Stimulated activated CD4-positive, alpha-beta T cell treated with anti-CD3 and anti-CD28 coated beads, Interleukin-2, amount 100 ng/mL, for 24 hours (primary cell): ENCODE measurements around the gene PTPA.
A peak's percentile ranks its signal among the peaks of the same experiment; 100 is the strongest.
"Not testable (repeated sequence)": the region's sequence is repeated elsewhere in the genome, so short reads cannot be mapped to it uniquely, and the experiment has no call there.

Source experiments
- DNase-seq, 2 donors: peaks; one replicate each; pipeline ENCODE4 v3.0.0-alpha.2; 2020

Gene PTPA

DNA sequence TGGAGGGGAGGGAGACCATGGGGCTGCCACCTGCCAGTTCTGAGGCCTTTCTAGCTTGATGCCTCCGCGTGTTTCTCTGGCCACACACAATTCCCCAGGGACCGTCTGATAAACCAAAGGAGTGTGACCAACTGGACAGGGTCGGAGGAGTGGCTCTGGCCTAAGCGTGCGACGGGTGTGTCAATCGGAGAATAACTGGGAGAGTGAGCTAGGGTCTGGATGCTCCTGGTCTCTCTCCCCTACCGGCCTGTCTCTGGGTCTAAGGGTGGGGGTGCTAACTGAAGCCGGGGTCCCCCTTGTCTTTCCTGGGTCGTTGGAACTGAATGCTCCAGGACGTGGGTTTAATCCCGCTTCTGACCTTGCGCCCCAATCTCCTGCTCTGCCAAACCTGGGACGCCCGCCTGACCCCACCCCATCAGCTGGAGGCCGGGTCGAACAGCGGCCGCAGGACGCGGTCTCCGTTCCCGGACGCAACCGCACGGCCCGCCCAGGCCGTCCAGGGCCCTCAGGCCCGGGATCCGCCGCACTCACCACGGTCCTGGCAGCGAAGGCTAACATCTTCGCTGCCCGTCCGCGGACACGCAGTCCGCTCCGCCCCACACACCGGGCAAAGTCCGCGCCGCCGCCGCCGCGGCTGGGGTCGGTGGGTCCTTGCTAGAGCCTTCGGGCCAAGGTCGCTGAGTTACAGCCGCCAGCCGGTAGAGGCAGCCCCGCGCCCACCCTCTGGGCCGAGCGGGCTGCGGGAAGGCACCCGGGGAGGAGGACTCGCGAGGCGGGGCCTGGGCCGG, 1.1 kb upstream of the PTPA start:
- DNase-seq = peak in 1 of 2 donors; percentile 10

DNA sequence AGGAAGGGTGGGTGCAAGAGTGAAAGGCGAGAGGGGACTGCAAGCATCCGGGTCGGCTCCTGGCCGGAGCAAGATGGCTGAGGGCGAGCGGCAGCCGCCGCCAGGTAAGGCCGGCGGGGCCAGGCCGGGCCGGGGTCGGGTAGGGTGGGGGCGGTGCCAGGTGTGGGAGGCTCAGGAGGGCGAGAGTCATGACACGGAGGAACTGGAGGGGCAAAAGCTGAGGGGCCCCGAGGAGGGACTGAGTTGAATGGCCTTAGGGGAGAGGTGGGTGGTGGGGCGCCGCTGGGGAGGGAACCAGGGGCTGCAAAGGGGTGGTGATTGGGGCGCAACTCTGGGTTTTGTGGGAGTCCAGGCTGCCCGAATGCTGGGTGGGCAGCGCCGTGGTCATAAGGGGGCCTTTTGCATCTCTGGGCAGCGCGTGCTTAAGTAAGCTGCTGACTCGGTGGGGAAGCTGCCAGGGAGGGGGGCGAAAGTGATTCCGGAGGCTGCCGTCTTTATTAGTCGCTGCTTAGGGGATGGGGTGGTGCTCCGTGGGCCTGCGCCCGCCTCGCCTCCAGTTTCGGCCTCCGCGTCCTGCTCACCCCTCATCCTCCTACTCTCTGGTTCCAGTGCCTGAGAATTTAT, 425 bp downstream of the PTPA start:
- DNase-seq = peak; percentile 34 to 43

DNA sequence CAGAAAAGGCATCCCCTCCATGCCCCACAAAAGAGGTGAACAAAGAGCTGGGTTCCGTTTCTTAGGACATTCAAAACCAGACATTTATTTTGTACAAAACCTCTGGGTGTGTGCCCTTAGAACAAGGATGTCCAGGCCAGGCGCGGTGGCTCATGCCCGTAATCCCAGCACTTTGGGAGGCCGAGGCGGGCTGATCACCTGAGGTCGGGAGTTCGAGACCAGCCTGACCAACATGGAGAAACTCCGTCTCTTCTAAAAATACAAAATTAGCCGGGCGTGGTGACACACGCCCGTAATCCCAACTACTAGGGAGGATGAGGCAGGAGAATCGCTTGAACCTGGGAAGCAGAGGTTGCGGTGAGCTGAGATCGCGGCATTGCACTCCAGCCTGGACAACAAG, 1.3 kb downstream of the PTPA start:
- not testable (repeated sequence) for DNase-seq

DNA sequence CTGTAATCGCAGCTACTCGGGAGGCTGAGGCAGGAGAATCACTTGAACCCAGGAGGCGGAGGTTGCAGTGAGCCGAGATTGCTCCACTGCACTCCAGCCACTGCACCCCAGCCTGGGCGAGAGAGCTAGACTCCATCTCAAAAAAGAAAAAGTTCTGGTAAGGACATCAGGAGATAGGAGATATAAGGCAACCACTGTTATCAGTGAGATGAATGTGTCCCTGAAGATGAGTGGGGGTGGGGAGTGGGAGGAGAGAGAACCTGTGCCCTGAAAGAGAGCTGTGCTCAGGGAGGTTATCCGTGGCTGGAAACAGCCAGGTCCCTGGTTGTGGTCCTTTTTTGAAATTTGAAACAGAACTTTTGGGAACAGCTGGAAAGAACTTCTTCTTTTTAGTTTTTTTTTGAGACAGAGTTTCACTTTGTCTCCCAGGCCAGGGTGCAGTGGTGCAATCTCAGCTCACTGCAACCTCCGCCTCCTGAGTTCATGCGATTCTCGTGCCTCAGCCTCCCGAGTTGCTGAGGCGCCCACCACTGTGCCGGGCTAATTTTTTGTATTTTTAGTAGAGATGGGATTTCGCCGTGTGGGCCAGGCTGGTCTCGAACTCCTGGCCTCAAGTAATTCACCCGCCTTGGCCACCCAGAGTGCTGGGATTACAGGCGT, 2.6 kb downstream of the PTPA start:
- DNase-seq = no peak

DNA sequence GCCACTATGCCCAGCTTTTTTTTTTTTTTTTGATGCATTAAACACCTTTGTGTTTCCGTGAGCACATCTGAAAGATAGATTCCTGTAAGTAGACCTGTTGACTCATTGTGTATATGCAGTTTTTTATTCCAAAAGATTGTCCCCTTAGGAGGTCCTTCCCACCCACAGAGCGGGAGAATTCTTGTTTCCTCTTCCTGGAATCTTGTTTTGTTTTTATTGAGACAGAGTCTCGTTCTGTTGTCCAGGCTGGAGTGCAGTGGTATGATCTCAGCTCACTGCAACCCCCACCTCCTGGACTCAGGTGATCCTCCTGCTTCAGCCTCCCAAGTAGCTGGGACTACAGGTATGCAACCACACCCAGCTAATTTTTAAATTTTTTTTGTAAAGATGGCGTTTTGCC, 7.6 kb downstream of the PTPA start:
- no peak for DNase-seq

DNA sequence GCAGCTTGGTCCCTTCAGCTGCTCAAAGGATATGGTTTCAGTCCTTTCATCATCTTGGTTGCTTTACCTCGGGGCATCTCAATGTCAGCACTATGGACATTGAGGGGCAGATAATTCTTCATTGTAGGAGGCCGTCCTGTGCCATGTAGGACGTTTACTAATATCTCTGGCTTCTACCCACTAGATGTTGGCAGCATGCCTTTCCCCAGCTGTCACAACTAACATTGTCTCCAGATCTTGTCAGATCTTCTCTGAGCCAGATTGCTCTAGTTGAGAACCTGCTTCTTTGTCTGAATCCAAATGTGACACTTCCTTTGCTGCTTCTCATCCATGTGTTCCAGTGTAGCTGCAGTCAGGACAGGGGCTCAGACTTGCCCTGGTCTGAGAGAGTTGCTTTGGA, 10.3 kb downstream of the PTPA start:
- DNase-seq = no peak

DNA sequence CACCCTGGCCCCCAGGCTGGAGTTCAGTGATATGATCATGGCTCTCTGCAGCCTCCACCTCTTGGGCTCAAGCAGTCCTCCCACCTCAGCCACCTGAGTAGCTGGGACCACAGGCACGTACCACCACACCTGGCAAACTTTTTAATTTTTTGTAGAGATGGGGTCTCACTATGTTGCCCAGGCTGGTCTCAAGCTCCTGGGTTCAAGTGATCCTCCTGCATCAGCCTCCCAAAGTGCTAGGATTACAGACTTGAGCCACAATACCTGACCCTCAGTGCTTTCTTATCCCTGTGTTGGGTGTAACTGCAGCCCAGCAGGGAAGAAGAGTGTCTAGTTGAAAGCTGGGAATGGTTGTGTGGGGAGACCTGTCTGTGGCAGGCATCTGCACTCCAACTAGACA, 10.9 kb downstream of the PTPA start:
- DNase-seq = no peak

DNA sequence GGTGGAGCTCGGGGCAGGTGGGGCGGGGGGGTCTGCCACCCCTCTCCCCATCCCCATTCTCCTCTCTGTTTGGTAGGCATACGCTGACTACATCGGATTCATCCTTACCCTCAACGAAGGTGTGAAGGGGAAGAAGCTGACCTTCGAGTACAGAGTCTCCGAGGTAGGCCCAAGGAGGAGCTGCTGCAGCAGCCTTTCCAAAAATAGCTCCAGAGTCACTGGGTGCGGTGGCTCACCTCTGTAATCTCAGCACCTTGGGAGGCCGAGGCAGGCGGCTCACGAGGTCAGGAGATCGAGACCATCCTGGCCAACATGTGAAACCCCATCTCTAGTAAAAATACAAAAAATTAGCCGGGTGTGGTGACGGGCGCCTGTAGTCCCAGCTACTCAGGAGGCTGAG, 11.8 kb downstream of the PTPA start:
- not testable (repeated sequence) for DNase-seq

DNA sequence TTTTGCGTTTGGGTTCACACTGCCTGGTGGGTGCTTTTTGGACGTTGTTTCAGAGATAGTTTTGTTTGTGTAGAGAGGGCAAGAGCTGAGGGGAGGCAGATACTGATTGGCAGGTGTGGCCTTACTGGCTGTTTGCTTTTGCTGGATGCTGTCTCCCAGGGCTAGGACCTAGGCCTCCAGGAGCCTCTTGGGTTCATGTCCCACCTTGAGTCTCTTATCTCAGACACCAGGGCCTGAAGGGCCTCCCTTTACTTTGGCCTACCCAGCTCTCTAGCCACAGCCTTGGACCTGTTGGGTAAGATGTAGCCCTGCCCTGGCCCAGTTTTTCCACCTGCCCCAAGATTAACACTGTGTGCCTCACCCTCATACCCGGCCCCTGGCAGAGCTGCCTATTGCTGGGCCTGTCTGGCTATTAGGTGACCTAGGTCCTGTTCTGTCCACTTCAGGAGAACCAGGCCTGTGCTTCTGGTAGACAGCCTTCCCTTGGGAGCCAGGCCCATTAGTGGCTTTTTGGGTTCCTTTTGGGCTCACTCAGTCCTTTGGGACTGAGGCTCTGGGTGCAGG, 13.4 kb downstream of the PTPA start:
- DNase-seq = no peak

DNA sequence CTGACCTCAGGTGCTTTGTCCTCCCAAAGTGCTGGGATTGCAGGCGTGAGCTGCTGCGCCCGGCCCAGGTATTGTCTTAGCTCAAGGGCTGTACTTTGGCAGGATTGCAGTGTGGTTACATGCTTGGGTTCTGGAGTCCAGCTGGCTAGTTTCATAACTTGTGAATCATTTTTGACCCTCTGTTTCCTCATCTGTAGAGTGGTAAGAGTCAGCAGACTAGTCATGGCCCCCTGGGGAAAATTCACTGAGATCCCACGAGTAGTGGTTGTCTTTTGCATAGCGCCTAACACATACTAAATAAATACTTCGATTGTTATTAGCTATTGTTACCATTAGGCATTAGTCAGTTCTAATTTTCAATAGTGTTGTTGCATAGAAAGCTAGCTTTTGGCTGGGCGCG, 14.3 kb downstream of the PTPA start:
- DNase-seq = no peak

DNA sequence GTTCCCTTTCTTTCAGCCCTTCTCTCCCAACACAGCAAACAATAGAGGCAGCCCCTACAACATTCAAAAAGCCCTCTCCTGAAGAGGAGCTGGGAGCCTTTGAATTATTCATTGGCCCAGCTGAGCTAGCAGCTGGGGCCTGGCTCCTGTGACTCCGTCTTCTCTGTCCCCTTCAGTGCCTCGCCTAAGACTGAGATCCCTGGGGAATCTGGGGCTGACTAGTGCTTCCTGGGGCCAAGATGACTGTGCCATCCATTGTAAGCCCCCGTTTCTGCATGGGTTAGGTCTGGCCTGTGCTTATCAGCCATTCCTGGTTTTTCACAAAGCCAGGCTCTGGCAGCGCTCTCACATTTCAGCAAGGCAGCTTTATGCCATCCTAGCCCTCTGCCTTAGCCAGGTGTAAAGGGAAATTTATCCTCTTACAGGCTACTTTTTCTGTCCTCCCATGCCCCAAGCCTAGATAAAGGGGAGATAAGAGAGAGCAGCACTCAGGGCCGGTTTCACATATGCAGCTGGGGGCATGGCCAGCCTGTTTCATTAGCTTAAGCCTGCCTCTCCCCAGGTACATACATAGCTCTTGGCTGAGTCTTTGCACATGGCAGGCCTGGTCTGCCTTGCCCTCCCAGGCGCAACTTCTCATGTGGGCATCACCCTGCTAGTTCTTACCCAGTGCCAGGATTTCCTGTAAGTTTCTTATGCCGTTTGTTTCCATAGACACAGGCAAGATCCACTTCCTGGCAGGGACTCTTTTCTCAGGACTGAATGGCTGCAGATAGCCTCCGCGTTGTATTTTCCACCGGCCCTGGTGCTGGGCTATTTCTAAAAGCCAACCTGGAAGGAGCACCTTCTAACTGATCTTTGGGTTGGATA, 15.8 kb downstream of the PTPA start:
- DNase-seq = no peak

DNA sequence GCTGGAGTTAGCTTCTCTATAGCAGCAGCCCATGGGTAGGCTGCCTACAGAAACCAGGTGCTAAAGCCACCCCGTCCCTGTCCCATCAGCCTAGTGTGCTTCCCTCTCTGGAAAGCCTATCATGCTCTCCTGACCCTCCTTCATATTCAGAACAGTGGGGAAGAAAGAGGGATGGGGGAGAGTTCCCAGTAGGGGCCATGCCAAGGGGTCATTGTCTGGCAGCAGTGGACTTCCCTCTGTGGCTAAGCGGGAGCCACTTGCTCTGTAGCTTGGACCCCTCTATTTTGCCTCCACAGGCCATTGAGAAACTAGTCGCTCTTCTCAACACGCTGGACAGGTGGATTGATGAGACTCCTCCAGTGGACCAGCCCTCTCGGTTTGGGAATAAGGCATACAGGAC, 17.5 kb downstream of the PTPA start:
- DNase-seq = no peak

DNA sequence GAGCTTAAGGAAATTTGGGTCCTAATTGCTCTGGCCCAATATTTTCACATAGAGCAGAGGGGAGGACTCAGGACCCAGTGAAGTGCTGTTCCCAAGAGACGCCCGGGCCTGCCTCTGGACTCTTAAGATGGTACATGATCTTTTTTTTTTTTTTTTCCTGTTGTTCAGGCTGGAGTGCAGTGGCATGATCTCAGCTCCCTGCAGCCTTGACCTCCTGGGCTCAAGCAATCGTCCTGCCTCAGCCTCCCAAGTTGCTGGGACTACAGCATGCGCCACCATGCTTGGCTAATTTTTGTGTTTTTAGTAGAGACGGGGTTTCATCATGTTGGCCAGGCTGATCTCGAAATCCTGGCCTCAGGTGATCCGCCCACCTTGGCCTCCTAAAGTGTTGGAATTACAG, 19.1 kb downstream of the PTPA start:
- DNase-seq = not testable (repeated sequence)

DNA sequence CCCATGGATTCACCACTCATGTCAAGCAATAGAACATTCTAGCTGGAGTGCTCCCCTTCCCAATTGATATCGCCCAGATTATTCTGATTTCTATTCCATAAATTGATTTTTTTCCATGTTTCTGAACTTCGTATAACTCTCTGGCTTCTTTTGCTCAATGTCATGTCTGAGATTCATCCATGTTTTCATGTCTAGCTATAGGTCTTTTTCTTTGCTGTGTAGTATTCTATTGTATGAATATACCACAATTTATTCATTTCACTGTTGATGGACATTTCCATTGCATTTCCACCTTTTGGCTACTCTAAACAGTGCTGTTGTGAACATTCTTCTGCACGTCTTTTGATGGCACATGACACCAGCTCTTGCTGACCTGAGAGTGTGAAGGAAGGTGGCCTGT, 19.6 kb downstream of the PTPA start:
- no peak for DNase-seq

DNA sequence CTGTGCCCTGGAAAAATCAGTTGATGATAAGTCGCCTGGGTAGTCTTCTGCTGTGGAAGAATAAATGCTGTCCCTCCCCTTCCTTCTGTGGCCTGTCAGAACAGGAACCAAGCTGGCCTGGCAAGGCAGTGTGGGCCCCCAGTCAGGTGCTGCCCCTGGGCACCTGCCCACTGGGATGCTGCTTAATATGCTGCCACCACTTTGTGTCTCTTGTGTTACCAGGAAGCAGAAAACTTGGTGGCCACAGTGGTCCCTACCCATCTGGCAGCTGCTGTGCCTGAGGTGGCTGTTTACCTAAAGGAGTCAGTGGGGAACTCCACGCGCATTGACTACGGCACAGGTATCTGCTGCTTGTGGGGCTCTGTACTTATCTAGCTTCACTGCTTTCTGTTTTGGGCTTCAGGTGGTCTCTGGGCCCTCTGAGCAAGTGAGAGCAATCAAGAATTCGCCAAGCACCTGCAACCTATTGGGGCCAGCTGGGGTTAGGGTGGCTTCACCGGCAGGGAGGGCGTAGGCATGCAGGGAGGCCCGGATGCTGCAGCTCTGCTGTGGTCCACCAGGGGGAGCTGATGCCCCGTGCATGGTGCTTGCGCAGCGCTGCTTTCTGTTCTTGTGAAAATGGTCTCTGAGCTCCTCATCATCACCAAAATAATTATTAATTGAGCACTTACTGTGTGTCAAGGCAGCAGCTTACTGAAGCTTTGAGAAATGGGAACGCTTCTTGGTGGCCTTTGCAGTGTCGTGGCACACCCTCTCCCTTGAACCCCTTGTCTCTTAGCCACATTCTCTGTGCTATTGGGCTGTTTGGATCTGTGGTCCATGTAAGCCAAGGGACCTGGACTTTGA, 20.3 kb downstream of the PTPA start:
- peak; percentile 86 to 89 for DNase-seq

DNA sequence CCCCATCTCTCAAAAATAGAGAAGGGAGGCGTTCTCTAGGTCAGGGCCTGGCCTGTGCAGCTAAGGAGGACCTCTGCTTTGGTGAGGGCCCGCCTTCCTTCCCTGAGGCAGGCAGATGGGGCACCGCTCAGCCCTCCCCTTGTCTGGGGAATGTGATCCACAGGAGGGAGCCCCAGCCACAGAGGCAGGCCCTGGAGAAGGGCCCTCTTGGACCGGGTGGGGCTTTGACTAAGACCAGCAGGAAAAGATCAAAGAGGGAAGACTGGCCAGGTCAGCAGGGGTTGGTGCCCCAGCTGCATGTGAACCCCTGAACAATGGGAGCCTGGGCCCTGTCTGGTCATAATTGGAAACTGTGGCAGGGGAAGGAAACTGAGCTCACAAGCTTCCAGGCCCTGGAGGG, 21.9 kb downstream of the PTPA start:
- DNase-seq = no peak

DNA sequence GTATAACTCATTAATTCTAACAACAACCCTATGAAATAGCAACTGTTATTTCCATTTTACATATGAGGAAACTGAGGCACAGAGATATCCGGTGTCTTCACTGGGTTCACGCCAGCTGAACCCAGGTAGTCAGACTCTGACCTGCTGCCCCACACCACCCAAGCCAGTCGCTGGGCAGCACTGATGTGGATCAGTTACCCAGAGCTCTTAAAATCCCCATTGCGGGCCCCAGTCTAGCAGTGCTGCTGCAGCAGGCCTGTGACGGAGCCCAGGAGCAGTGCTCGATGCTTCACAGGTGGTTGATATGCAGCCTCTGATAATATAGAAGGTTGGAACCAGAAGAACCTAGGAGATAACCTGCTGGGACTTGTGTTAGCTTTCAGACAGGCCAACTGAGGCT, 24.3 kb downstream of the PTPA start:
- DNase-seq = no peak

DNA sequence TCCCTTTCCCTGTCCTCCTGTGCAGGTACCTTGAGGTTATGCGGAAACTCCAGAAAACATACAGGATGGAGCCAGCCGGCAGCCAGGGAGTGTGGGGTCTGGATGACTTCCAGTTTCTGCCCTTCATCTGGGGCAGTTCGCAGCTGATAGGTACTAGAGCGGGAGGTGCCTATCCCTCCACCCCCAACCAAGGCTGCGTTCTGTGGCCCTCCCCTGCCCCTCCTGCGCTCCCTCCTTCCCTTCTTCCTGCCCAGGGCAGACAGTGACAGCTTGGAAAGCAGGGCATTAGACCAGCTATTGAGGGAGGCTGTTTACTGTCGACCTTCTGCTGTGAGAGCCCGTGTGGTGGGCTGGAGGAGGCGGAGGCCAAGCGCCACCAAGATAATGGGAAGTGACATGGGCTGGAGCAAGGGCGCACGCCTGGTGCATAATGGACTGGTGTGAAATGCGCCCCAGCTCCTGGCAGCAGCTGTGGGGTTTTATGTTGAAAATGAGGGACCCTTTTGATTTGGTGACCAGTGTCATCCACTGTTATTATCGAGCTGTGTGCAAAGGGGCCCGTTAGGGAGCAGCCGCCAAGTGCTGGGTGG, 25.3 kb downstream of the PTPA start:
- DNase-seq = no peak

DNA sequence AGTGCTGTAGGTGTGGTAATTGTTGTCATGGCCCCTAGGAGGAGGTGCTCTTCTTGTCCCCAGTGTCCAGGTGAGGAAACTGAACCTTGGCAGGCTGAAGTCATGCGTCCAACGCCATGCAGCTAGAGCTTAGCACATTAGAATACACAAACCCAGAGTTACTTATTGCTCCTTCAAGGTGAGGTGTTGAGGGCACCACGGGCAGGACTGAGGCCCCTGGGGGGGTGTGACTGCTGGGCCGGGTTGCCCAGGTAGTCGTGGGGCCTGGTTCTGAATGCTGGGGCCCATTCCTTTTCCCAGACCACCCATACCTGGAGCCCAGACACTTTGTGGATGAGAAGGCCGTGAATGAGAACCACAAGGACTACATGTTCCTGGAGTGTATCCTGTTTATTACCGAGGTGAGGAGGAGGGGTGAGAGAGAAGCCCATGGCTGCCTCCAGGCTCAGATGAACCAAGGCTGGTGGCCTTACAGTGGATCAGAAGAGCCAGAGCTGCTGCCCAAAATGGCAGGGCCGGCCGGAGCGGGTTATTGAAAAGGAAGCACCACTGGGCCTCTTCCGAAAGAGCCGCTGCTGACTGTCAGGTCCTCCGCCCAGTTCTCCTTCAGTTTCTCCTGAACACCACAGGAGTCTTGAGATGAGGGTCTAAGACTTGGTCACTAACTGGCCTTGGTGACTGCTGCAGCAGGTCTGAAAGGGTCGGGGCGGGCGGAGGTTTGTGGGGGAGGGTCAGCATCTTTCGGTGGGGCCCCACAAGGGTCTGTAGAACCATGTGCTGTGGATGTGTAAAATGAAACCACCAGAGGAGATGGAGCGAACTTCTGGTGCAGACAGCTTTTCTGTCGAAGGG, 26.3 kb downstream of the PTPA start:
- DNase-seq = no peak

DNA sequence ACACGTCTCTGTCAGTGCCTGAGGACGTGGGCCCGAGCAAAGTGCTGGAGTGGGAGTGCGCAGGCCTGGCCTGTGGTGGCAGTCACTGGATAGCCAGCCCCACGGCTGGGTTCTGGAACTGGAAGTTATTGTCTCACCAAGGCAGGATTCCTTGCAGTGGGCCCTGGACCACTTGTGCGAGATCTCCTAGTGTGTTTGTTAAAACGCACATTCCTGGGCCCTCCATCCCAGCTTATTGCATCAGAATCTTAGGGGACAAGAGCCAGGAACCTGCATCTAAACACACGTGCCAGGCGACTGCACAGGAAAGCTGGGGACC, 26.9 kb downstream of the PTPA start:
- DNase-seq = no peak
